ENCODE data around the gene GJC2.
"Not testable (repeated sequence)": the region's sequence is repeated elsewhere in the genome, so short reads cannot be mapped to it uniquely, and the experiment has no call there.

The GJC2 gene
- 1.3 to 5.1 reads per million in 2 donors for total RNA-seq

GRCh38 chr1:228149406-228150119 lies at the start of gene GJC2:
Gene GJC2 (plus strand): TSS chr1:228149930. CDS start chr1:228157759, 7,829 bp downstream.
- DNase-seq, result no peak

DNA sequence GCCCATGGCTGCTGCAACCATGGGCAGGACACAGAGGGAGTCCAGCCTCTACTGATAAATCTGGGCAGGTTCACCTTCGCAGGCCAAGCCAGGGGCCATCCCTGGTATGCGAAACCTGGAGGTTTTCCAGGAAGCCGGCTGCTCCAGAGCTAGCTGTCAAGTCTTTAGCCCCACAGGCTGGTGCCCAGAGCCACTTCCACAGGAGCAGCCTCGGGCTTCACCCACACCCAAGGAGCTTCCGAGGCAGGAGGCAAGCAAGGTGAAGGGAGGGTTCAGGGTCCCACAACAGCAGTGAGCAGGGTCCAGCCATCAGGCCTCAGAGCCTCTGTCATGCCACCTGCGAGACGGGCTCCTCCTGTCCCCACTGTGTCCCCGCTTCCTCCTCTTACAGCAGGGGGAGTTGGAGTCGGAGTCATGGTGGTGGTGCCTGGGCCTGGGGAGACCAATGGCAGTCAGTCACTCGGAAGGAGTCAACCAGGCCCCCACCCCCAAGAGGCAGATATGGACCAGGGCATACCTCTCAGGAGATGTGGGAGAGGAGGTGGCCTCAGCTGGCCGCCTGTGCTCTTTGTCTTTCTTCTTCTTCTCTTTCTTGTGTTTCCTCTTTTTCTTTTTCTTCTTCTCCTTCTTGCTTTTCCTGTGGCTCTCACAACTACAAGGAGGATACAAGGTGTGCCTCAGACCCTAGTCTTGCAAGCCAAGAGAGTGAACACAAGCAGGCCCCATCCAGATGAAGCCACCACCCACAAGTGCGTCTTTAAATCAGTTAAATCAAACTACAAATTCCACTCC lies 48.7 kb upstream of the GJC2 start:
- DNase-seq, result no peak

GRCh38 chr1:228101614-228101993 lies 48.1 kb upstream of the GJC2 start:
- DNase-seq, result no peak

GRCh38 chr1:228101994-228102790 lies 47.5 kb upstream of the GJC2 start:
- peak; percentile 61 for DNase-seq

DNA sequence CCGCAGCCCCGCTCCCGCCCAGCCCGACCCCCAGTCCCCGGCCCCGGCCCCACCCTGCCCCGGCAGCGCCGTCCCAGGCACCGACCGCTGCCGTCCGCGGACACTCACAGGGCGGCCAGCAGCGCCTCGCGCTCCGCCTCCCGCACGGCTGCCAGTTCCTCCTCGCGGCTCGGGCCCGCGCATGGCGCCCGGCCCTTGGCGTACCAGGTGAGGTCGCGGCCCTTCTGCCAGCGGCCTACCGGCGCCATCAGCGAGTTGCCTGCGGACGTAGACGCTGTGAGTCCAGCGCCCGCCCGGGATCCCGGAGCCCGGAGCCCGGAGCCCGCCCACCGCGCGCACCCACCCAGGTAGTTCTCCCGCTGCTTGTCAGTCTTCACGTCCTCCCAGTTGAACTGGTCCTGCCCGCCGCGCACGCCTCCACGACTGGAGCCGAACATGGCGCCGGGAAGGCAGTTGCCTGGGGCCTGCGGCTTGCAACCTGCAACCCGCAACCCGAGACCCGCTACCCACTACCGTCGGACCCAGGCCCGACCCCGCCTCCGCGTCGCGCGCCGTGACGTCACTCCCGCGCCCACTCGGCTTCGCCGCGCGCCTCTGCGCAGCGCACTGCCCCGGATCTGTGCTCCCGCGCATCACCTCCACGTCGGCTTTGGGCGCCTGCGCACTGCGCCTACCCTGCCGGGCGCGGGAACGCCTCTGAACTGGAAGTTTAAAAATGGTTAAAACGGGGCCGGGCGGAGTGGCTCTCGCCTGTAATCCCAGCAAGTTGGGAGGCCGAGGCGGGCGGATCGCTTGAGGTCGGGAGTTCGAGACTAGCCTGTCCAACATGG lies 46.7 kb upstream of the GJC2 start, which contains the start of gene C1orf35:
C1orf35 (minus strand) TSS at position 535 of the 830 bp plus-strand sequence; CDS start at position 437, 98 bp downstream.
- peak; percentile 94 for DNase-seq

DNA sequence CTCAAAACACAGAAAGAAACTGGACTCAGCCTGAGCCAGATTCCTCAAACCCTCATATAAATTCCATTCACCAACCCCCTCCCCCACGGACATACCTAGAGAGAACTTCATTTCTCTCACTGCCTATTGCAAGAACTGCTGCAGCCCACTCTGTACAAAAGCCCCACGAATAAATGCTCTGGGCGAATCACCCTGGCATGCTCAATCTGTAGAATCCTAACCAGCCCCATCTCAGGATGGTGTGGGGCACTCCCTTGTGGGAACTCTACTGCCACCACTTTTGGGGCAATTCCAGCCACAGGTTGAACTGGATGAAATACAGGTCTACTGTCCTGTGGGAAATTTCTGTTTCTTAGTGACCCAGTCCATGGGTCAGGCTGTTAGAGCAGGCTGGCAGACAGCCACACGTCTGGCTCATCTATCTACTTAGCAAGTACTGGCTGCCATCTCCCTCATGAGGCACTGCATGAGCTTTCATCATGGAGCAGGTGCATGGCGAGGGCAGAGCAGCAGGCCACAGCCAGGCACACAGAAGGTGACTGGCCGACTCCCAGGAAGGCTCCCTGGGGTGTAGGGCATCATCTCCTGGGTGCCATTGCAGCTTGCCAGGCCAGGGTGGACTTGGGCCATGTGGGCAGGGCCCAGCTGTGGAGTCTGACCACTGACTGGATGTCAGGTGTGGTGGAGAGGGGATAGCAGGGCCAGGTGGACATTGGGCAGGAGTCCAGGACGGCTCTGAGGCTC lies 45.0 kb upstream of the GJC2 start:
- no peak for DNase-seq

DNA sequence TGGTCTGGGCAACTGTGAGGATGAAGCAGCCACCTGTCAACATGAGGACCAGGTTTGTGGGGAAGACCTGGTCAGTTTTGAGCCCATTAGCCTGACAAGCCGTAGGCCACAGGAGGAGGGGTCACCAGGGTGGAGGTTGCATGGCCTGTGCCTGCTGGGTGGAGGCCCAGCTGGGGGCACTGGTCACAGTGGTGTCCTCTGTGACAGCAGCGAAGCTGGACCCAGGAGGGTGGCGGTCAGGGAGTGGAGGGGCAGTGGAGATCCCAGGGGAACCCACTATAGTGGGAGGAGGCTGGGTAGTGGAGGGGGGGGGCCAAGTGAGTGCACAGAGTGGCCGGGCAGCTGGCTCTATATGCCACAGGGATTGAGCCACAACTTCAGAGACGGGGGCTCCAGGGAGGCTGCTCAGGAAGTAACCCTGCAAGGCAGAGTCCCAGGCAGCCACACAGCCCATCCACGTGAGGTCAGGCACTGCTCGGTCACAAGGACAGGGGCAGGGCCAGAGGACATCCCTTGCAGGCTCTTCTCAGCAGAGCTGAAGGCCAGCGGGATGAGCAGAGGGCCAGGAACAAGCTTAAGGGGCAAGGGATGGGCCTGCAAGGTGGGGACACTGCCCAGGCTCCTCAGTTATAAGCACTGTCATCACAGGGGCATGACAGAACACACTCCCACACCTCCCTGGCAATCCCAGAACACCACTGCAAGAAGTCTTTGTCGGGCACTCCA lies 44.3 kb upstream of the GJC2 start:
- DNase-seq, result no peak

DNA sequence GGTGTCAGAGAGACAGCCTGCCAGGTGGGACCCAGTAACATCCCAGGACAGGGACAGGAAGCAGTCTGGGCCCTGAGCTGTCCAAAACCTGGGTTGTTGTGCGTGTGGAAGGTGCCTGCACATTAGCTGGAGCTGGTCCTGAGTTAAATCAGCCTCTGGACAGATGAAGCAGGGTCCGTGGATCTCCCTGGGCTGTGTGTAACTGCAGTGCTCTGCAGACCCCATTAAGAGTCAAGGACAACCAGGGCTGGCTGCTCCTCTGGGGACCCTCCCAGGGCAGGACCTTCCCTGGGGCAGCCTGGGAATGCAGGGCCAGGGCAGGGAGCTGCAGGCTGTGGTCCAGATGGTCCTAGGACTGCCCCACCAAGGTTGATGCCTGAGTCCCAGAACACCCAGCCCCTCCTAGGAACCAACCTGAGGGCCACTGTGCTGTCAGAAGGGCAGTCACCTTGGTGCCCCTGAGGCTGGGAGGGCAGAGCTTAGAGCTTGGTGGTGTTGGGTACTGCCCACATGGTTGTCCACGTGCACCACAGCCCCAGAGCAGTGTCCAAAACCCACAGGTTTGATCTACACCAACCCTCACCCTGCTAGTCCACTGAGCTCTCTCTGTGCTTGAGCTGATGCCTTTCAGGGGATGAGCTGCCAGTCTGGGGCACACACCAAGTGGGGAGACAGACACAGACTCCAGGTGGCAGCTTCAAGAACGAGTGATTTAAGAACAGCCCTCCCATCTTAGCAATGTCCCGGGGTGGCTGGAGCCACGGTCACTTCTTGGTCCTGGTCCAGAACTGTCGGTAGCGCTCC lies 43.5 kb upstream of the GJC2 start:
- no peak for DNase-seq

DNA sequence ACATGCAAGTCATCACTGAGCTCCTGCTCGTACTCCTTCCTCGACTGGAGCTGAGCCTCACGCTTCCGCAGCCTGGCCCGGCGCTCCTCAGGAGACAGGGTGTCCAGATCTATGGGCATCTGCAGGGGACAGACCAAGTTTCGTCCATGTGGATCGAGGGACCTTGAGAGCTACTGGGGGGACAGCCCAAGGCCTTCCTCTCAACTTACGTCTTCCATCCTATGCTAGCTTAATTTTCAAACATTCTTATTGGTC lies 43.0 kb upstream of the GJC2 start:
- no peak for DNase-seq

DNA sequence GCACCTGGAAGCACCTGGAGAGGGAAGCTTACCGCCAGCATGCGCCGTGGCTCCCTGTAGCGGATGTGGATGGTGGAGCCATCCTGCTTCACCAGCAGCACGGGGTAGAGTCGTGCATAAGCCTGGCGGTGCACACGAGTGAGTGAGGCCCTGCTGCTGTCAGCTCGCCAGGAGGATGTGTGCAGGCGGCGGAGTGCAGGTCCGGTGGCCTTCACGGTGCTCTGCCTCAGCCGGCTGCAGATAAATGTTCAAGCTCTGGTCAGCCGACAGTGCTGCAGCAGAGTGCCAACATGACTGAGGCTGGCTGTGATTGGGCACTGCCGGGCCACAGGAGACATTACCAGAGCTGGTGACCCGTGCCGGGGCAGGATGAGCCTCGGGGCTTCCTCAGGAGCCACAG lies 42.1 kb upstream of the GJC2 start:
- DNase-seq, result no peak

GRCh38 chr1:228108055-228108690 lies 41.6 kb upstream of the GJC2 start:
- no peak for DNase-seq

GRCh38 chr1:228108742-228109072 lies 41.0 kb upstream of the GJC2 start:
- no peak for DNase-seq

GRCh38 chr1:228109073-228109961 lies 40.4 kb upstream of the GJC2 start, which contains the start of gene MRPL55:
Gene MRPL55 (minus strand): TSS chr1:228109299. CDS start chr1:228108260, 1,039 bp downstream.
- DNase-seq, result peak; percentile 100

GRCh38 chr1:228109962-228110488 lies 39.7 kb upstream of the GJC2 start:
- DNase-seq, result no peak

DNA sequence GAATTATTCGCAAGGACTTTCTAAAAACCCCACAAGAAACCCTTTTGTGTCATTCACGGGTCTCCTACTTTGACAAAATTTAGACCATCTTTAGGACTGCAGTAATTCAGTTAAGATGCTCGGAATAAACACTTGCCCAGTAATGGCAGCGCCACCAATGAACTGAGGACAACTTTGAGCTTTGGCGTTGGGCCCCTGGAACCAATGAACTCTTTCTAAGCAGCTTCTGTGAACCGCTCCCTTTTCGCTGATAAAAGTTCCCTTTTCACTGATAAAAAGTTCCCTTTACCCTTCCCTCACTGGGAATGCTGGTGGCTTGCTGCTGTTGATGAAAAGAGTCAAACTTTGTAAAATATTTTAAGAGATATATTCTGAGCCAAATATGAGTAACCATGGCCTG lies 39.2 kb upstream of the GJC2 start:
- DNase-seq, result no peak

DNA sequence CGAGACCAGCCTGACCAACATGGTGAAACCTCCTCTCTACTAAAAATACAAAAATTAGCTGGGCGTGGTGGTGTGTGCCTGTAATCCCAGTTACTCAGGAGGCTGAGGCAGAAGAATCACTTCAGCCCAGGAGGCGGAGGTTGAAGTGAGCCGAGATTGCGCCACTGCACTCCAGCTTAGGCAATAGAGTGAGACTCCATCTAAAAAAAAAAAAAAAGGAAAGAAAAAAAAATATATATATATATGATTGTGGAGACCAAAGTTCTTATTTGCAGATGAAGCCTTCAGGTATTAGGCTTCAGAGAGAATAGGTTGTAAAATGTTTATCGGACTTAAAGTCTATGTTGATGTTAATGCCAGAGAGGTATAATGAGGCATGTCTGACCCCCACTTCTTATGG lies 38.4 kb upstream of the GJC2 start:
- DNase-seq, result not testable (repeated sequence)

DNA sequence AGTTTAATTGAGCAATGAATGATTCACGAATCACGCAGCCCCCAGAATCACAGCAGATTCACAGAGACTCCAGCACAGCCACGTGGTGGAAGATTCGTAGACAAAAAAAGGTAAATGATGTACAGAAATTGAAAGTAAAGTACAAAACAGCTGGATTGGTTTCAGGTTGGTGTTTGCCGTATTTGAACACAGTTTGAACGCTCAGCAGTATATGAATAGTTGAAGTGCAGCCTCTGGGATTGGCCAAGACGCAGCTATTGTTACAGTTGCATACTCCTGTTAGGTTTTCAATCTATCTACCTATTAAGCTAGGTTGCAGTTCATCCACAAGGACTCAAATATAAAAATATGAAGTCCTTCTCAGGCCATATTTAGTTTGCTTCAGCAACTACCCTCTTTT lies 37.6 kb upstream of the GJC2 start:
- no peak for DNase-seq

GRCh38 chr1:228112617-228113016 lies 37.1 kb upstream of the GJC2 start:
- DNase-seq, result no peak

Data from T-helper 9 cell (primary cell).